ENCODE results near the gene PHF2.

Gene PHF2

GRCh38 chr9:93652604-93653592, 76.5 kb downstream of the PHF2 start:
- no peak for DNase-seq (ENCODE audit: low read depth in 2 of 2)

- DNase-seq (ENCODE audit: low read depth in 2 of 2), result no peak
These were observed 77.4 kb downstream of the PHF2 start for GRCh38 chr9:93653760-93654159.

DNA sequence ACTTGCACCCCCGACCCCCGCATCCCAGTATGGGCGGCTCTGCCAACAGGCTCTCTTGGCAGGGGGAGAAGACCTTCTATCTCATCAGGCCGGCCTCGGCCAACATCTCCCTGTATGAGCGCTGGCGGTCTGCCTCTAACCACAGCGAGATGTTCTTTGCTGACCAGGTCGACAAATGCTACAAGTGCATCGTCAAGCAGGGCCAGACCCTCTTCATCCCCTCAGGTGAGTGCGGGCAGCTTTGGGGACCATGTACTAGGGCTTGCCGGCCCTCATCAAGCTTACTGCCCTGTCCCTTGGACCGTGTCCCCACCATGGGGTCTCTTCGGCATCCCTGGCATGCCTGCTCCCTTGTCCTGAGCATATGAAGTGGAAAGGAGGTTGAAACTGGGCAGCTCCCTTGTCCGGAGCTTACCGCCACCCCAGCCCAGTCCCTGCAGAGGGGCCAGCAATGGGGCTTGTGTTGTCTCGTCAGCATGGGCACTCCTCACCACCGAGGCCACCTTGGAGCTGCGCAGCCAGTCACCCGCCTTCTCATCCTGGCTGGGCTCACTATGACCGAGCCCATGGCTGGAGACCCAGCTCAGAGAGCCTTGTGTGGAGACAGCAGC, 78.1 kb downstream of the PHF2 start:
- no peak for DNase-seq (ENCODE audit: low read depth in 2 of 2)

GRCh38 chr9:93655621-93656425, 79.4 kb downstream of the PHF2 start:
- no peak for DNase-seq (ENCODE audit: low read depth in 2 of 2)

DNA sequence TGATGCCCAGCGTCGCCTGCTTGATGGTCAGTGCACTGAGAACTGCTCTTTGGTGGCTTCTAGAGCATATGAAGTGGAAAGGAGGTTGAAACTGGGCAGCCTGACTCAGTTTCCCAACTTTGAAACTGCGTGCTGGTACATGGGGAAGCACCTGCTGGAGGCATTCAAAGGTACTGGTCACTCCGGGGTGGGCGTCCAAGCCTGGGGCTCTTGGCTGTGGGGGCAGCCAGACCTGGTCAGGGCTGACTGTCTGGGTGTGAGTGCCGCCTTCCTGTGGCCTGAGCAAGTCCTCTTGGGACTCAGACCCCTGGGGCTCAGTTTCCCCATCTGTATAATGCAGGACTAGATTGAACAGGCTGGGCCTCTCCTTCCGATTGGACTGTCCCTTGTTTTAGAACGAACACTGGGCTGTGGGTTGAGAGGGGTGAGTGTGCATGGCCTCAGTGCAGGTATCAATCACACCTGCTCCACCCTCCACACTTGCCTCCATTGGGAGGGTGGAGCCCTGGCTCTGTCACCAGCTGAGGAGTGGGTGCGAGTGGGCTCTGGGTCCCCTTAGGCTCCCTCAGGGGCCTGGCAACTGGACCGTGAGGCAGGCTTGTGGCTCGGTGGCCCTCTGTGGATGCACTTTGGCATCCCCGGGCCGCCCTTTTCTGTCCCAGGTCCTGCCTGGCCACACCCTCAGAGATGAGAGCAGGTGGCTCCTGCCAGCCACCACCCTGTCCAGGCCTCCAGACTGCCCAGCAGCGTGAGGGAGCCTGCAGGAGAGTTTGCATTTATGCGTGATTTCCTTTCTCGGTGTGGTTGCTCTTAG, 80.2 kb downstream of the PHF2 start:
- DNase-seq (ENCODE audit: low read depth in 2 of 2), result no peak

- DNase-seq (ENCODE audit: low read depth in 2 of 2), result no peak
These were observed 81.1 kb downstream of the PHF2 start for GRCh38 chr9:93657331-93658111.

- no peak for DNase-seq (ENCODE audit: low read depth in 2 of 2)
These were observed 82.0 kb downstream of the PHF2 start for GRCh38 chr9:93658184-93658925.

- no peak for DNase-seq (ENCODE audit: low read depth in 2 of 2)
These were observed 82.9 kb downstream of the PHF2 start for GRCh38 chr9:93659044-93659836.

- DNase-seq (ENCODE audit: low read depth in 2 of 2), result no peak
These were observed 83.4 kb downstream of the PHF2 start for GRCh38 chr9:93659837-93660177.

- no peak for DNase-seq (ENCODE audit: low read depth in 2 of 2)
These were observed 84.1 kb downstream of the PHF2 start for GRCh38 chr9:93660352-93661046.

DNA sequence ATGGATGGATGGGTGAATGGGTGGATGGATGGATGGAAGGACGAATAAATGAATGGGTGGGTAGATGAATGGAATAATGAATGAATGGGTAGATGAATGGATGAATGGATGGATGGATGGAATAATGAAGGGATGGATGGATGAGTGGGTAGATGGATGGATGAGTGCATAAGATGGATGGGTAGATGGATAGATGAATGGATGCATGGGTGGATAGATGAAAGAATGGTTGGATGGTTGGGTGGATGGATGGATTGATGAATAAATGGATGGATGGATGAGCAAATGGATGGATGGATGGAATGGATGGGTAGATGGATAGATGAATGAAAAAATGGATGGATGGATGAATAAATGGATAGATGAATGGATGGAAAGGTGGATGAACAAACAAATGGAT, 85.2 kb downstream of the PHF2 start:
- no peak for DNase-seq (ENCODE audit: low read depth in 2 of 2)

DNA sequence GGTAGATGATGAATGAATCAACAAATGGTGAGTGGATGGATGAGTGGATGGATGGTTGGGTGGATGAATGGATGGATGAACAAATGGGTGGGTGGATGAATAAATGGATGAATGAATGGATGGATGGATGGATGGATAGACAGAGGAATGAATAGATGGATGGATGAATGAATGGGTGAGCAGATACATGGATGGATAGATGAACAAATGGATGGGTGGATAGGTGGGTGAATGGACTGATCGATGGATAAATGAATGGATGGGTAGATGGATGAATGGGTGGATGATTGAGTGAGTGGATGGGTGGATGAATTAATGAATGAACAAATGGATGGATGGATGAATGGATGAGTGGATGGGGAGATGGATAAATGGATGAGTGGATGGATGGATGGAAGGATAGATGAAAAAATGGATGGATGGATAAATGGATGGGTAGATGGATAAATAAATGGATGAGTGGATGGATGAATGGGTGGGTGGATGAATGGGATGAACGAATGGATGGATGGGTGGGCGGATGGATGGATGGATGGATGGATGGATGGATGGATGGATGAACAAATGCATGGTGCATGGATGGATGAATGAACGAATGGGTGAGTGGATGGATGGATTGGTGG, 85.7 kb downstream of the PHF2 start:
- no peak for DNase-seq (ENCODE audit: low read depth in 2 of 2)

DNA sequence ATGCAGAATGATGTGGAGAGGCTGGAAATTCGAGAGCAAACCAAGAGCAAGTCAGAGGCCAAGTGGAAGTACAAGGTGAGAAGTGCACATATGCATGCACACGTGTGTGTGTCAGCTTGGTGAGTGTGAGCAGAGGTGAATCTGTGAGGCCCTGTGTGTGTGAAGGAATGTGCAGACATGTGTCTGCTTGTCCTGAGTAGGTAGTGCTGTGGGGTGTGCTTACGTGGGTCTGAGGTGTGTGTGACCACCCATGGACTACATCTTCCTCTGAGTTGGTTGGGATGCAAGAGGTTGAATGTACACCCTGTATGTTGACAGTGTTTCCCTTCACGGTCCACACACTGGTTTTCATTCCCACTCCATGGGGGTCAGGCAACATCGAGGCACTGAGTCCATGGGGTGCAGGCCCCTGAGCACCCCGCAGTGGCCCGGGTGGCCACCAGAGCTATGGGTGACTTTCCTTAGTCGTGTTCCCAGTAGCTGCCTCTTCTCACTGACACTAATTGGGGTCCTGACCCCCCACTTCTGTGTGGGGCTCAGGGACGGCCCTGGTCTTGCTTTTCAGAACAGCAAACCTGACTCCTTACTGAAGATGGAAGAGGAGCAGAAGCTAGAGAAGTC, 86.7 kb downstream of the PHF2 start:
- no peak for DNase-seq (ENCODE audit: low read depth in 2 of 2)

- DNase-seq (ENCODE audit: low read depth in 2 of 2), result no peak
These were observed 87.6 kb downstream of the PHF2 start for GRCh38 chr9:93663877-93664548.

DNA sequence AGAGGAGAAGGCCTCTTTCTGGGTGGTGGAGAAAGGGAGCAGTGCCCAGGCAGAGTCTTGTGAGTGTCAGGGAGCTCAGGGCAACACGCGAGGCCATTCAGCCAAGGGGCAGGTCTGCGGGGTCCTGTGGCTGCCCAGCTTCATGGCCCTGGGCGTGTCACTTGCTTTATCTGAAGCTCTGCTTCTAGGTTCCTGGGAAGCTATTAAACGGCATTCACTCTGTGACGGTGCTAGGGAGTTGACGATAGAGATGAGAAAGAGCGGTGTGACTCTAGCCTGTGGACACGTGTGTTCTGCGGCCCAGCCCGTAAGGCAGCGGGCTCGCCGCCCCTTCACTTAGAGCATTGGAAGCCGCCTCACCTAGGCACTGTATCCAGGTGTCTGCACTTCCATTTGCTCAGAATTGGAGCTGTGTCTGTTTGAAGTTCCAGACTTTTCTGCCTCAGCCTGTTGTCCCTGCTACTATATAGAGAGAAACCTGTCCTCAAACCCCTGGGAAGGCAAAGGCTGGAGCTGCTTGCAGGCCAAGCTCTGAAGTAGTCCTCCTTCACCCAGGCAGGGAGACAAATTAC, 88.3 kb downstream of the PHF2 start:
- DNase-seq (ENCODE audit: low read depth in 2 of 2), result no peak

GRCh38 chr9:93665128-93665636, 88.8 kb downstream of the PHF2 start:
- DNase-seq (ENCODE audit: low read depth in 2 of 2), result no peak

All from stimulated activated CD4-positive, alpha-beta T cell treated with anti-CD3 and anti-CD28 coated beads, Interleukin-1b, Interleukin-23, amount 100 ng/mL, for 4 hours (primary cell).